H1 (cell line): ENCODE measurements around the gene CACNA1G. TPM values are rescaled to one million over a fixed set of nuclear protein-coding genes. Genes with fewer than 3 reads are reported as not detected.

Experiments
- CTCF ChIA-PET: fragments of 300-600 bp; sonication (Branson Sonifier 250); formaldehyde crosslinking; loops from one replicate; lab custom pipeline; 2021; ENCODE audit not compliant: partially characterized antibody; lab: Charles Lee
- POLR2A ChIA-PET: fragments of 300-600 bp; sonication (Branson Sonifier 250); formaldehyde crosslinking; loops from one replicate; lab custom pipeline; 2021; ENCODE audit warnings: inconsistent platforms; ENCODE audit not compliant: partially characterized antibody; lab: Charles Lee
- DNase-seq, 2 experiments: peaks; one replicate each; pipeline versions ENCODE4 v3.0.0 to v3.0.0-alpha.2; 2010 to 2022; ENCODE audit warnings: low spot score in 2 of 2, low read depth in 1 of 2, mixed read lengths in 1 of 2
- FAIRE-seq: peaks from 2 replicates; lab custom pipeline; 2011; peaks lifted over from hg19 to GRCh38; lab: Jason Lieb, UNC
- H2AFZ ChIP-seq: 2 replicates; pipeline ENCODE4 v1.8.1; 2012; ENCODE audit warnings: low read length, inconsistent platforms
- H2AK5ac ChIP-seq: 2 replicates; pipeline ENCODE4 v1.6.1; 2013; ENCODE audit warnings: low read depth, low read length
- H2BK120ac ChIP-seq: replicated peaks from 2 replicates; pipeline ENCODE3; 2013; ENCODE audit warnings: low read depth, low read length, inconsistent platforms
- H2BK12ac ChIP-seq: 2 replicates; pipeline ENCODE4 v1.6.1; 2013; ENCODE audit warnings: low read depth, low read length
- H2BK15ac ChIP-seq: 2 replicates; pipeline ENCODE4 v1.6.1; 2013; ENCODE audit warnings: low read length
- H2BK20ac ChIP-seq: 2 replicates; pipeline ENCODE4 v1.6.1; 2013; ENCODE audit warnings: low read length
- H2BK5ac ChIP-seq: 2 replicates; pipeline ENCODE4 v1.6.1; 2013; ENCODE audit warnings: low read depth, low read length
- H3K14ac ChIP-seq: 2 replicates; pipeline ENCODE4 v1.6.1; 2013; ENCODE audit warnings: inconsistent platforms; ENCODE audit not compliant: insufficient read length
- H3K18ac ChIP-seq: 2 replicates; pipeline ENCODE4 v1.6.1; 2013; ENCODE audit warnings: low read length; ENCODE audit errors: extremely low read depth
- H3K23ac ChIP-seq: 2 replicates; pipeline ENCODE4 v1.6.1; 2013; ENCODE audit warnings: inconsistent platforms; ENCODE audit not compliant: insufficient read length
- H3K23me2 ChIP-seq: 2 replicates; pipeline ENCODE4 v1.6.1; 2013; ENCODE audit warnings: low read depth, low read length
- H3K27ac ChIP-seq: 2 replicates; pipeline ENCODE4 v1.6.1; 2011; ENCODE audit warnings: low read depth, low read length, inconsistent platforms
- H3K27me3 ChIP-seq, 4 experiments: replicated peaks in 1 of 4; 1 replicate in 1 of 4; 2 replicates in 3 of 4; pipeline versions ENCODE4 v1.6.1 to v1.8.1; 2011 to 2013; ENCODE audit warnings: low read length in 3 of 4, mild to moderate bottlenecking in 3 of 4, inconsistent platforms in 2 of 4, mixed read lengths in 2 of 4, moderate library complexity in 1 of 4; ENCODE audit not compliant: control insufficient read depth in 3 of 4, insufficient read depth in 3 of 4; ENCODE audit errors: extremely low read depth in 1 of 4
- H3K36me3 ChIP-seq, 4 experiments: 2 replicates each; pipeline versions ENCODE4 v1.6.1 to v1.8.1; 2011 to 2013; ENCODE audit warnings: mild to moderate bottlenecking in 4 of 4, low read length in 3 of 4, moderate library complexity in 2 of 4, control low read depth in 1 of 4, inconsistent platforms in 1 of 4; ENCODE audit not compliant: insufficient read depth in 4 of 4, control insufficient read depth in 2 of 4
- H3K4ac ChIP-seq: replicated peaks from 2 replicates; pipeline ENCODE3; 2013; ENCODE audit warnings: low read length, low read depth, mixed read lengths, inconsistent platforms; ENCODE audit not compliant: insufficient read length
- H3K4me1 ChIP-seq, 4 experiments: replicated peaks in 1 of 4; 1 replicate in 1 of 4; 2 replicates in 3 of 4; pipeline versions ENCODE4 v1.6.1 to v1.8.1; 2011 to 2013; ENCODE audit warnings: low read length in 3 of 4, inconsistent platforms in 2 of 4, mixed read lengths in 1 of 4; ENCODE audit not compliant: insufficient read depth in 4 of 4, control insufficient read depth in 3 of 4
- H3K4me2 ChIP-seq, 2 experiments: 2 replicates each; pipeline versions ENCODE4 v1.6.1 to v1.8.1; 2011 to 2013; ENCODE audit warnings: low read depth in 2 of 2, low read length in 2 of 2, control low read depth in 1 of 2, inconsistent platforms in 1 of 2, mild to moderate bottlenecking in 1 of 2; ENCODE audit not compliant: insufficient read depth in 1 of 2
- H3K4me3 ChIP-seq, 4 experiments: fragments of 200-600, 300-600 bp in 1 of 4; sonication (generic), shearing (Covaris generic), sonication (Bioruptor Twin) in 1 of 4; 2 replicates each; pipeline versions ENCODE4 v1.5.1 to v1.8.1; 2011 to 2016; ENCODE audit warnings: low read length in 4 of 4, low read depth in 3 of 4, control low read depth in 2 of 4, inconsistent platforms in 2 of 4, mild to moderate bottlenecking in 2 of 4, mixed read lengths in 1 of 4, moderate library complexity in 1 of 4; ENCODE audit not compliant: insufficient read depth in 2 of 4; ENCODE audit errors: extremely low read depth in 1 of 4
- H3K56ac ChIP-seq: replicated peaks from 2 replicates; pipeline ENCODE3; 2013; ENCODE audit warnings: low read depth, mild to moderate bottlenecking, mixed read lengths, low read length, inconsistent platforms; ENCODE audit not compliant: insufficient read length
- H3K79me1 ChIP-seq: 2 replicates; pipeline ENCODE4 v1.6.1; 2013; ENCODE audit warnings: low read depth, low read length, control low read depth
- H3K79me2 ChIP-seq, 2 experiments: 2 replicates each; pipeline versions ENCODE4 v1.6.1 to v1.8.1; 2012 to 2013; ENCODE audit warnings: low read length in 2 of 2, mild to moderate bottlenecking in 2 of 2, inconsistent platforms in 1 of 2; ENCODE audit not compliant: insufficient read depth in 2 of 2, control insufficient read depth in 1 of 2
- H3K9ac ChIP-seq, 4 experiments: replicated peaks in 1 of 4; 1 replicate in 1 of 4; 2 replicates in 3 of 4; pipeline versions ENCODE4 v1.6.1 to v1.8.1; 2011 to 2013; ENCODE audit warnings: low read depth in 3 of 4, low read length in 3 of 4, control low read depth in 2 of 4, mild to moderate bottlenecking in 2 of 4, moderate library complexity in 2 of 4, inconsistent platforms in 1 of 4; ENCODE audit errors: extremely low read depth in 1 of 4
- H3K9me3 ChIP-seq, 2 experiments: 2 replicates each; pipeline versions ENCODE4 v1.6.1 to v1.8.1; 2012 to 2013; ENCODE audit warnings: mild to moderate bottlenecking in 2 of 2, moderate library complexity in 2 of 2, control low read depth in 1 of 2, inconsistent platforms in 1 of 2, low read depth in 1 of 2, low read length in 1 of 2, mixed read lengths in 1 of 2; ENCODE audit not compliant: insufficient read depth in 2 of 2
- H4K20me1 ChIP-seq, 2 experiments: replicated peaks in 1 of 2; 2 replicates each; pipeline versions ENCODE3 to v1.8.1; 2011 to 2013; ENCODE audit warnings: inconsistent platforms in 2 of 2, low read length in 2 of 2, mild to moderate bottlenecking in 1 of 2; ENCODE audit not compliant: insufficient read depth in 2 of 2, control insufficient read depth in 1 of 2
- H4K5ac ChIP-seq: 2 replicates; pipeline ENCODE4 v1.6.1; 2013; ENCODE audit warnings: low read length, low read depth, mixed read lengths, inconsistent platforms; ENCODE audit not compliant: insufficient read length
- H4K8ac ChIP-seq: 2 replicates; pipeline ENCODE4 v1.8.0; 2013; ENCODE audit warnings: mild to moderate bottlenecking, moderate library complexity, low read length, inconsistent platforms; ENCODE audit not compliant: insufficient read depth; ENCODE audit errors: extremely low read depth
- H4K91ac ChIP-seq: replicated peaks from 2 replicates; pipeline ENCODE3; 2013; ENCODE audit warnings: low read length, mixed read lengths, inconsistent platforms; ENCODE audit not compliant: insufficient read length
- CTCF ChIP-seq, 3 experiments: IDR thresholded peaks; 1 replicate in 2 of 3; 2 replicates in 1 of 3; pipeline versions ENCODE4 v1.5.1 to v1.6.1; 2011; ENCODE audit warnings: low read length in 3 of 3, mild to moderate bottlenecking in 3 of 3, inconsistent platforms in 2 of 3, low read depth in 1 of 3, moderate library complexity in 1 of 3; ENCODE audit not compliant: insufficient read depth in 1 of 3; ENCODE audit errors: control extremely low read depth in 1 of 3
- RAD21 ChIP-seq, 2 experiments: IDR thresholded peaks in 1 of 2; conservative IDR thresholded peaks in 1 of 2; 2 replicates each; pipeline ENCODE4 v1.6.1; 2011; ENCODE audit warnings: low read depth in 2 of 2, low read length in 2 of 2, improper control_type of control experiment in 1 of 2, inconsistent platforms in 1 of 2, mild to moderate bottlenecking in 1 of 2, moderate library complexity in 1 of 2
- WGBS, 2 experiments: shearing (Covaris generic) in 1 of 2; methylation state at CpG; one replicate each; pipeline versions ENCODE4 v1.1.6 to v1.1.7; 2013 to 2015; ENCODE audit warnings: low lambda C conversion rate in 2 of 2, mixed read lengths in 2 of 2, inconsistent platforms in 1 of 2, low coverage in 1 of 2, missing lambda C conversion rate in 1 of 2; ENCODE audit not compliant: insufficient replicate concordance in 2 of 2, insufficient coverage in 1 of 2, insufficient read length in 1 of 2; ENCODE audit errors: extremely low coverage in 1 of 2, missing lambda C conversion rate in 1 of 2; 5-methylcytosine and 5-hydroxymethylcytosine counted together
- polyA plus RNA-seq, 7 experiments: library from polyadenylated mRNA; depleted of rRNA in 3 of 7; stranded (reverse) in 5 of 7; unstranded in 2 of 7; fragments of >200 nt in 5 of 7; fragments of 200-250 nt in 2 of 7; gene quantifications; 1 replicate in 5 of 7; 2 replicates in 1 of 7; 4 replicates in 1 of 7; pipeline versions ENCODE4 v1.2.1 to v1.2.3, GENCODE V29; 2011 to 2013; ENCODE audit warnings: missing spikeins in 2 of 7, mixed read lengths in 2 of 7
- total RNA-seq: library from RNA; stranded (reverse); fragmentation: NEBNext Ultra II Directional; extraction: Animal tissue kit (Norgen Biotek cat#: 25700); gene quantifications from 2 replicates; pipeline ENCODE4 v1.2.1, GENCODE V29; 2021
- TF ChIP-seq, protein P1 (sequence below): IDR thresholded peaks from 2 replicates; pipeline ENCODE4 v1.6.1; 2012; ENCODE audit warnings: inconsistent platforms
- TF ChIP-seq, protein P2 (sequence below): IDR thresholded peaks from 2 replicates; pipeline ENCODE4 v1.6.1; 2011; ENCODE audit warnings: low read length, improper control_type of control experiment

The CACNA1G gene
- total and polyA plus RNA-seq, 2 of the 8 experiments (the other 6 are each of a cell fraction or from before 2014, with no cell fraction given): 2.9 to 4.9 TPM

GRCh38 chr17:50620858-50621257 is 60.3 kb downstream of the CACNA1G start:
- Histone ChIP-seq H3K4me2 (peak overlapping the region; percentile 8 to 45; a peak in 2 of 4 replicates), H2BK120ac (no peak overlapping the region), H2BK20ac (no peak overlapping the region), H3K18ac (no peak overlapping the region), H2BK15ac (no peak overlapping the region), H2AK5ac (no peak overlapping the region), H3K9me3 (no peaks in the 10 kb centered on the region), H3K79me2 (no peaks in the 10 kb centered on the region), H4K91ac (no peak overlapping the region), H3K79me1 (no peaks in the 10 kb centered on the region), H3K4me1 (peaks cover 0 to 25% (median 12%) of the 10 kb centered on the region in 4 experiments; a peak in 6 of 7 replicates), H3K56ac (no peak overlapping the region), H3K27me3 (peaks cover 0 to 2% (median 0%) of the 10 kb centered on the region in 4 experiments; a peak in 3 of 7 replicates), H4K20me1 (no peaks in the 10 kb centered on the region), H3K27ac (no peak overlapping the region), H2BK5ac (no peak overlapping the region), H4K8ac (no peak overlapping the region; the same call in 1 of the 2 replicates), H3K4ac (no peak overlapping the region), H2BK12ac (no peak overlapping the region), H4K5ac (no peak overlapping the region), H3K23ac (no peak overlapping the region), H3K23me2 (no peaks in the 10 kb centered on the region), H3K36me3 (no peaks in the 10 kb centered on the region), H2AFZ (no peak overlapping the region), H3K9ac (no peak overlapping the region), H3K14ac (no peak overlapping the region), H3K4me3 (0 out of 8 replicates have a peak overlapping the region, but pooled peaks of 1 of the 4 experiments have one; percentile 16)
- no peak for FAIRE-seq
- ChIA-PET POLR2A (no interaction called here), CTCF (interaction anchor here (0.8 to 19.7 kb wide), 16 partner anchors 7 to 127 kb away, joined by 3 to 404 read pairs (median 7); partner anchors contain the start of genes ABCC3, CACNA1G and SPATA20)
- TF ChIP-seq, protein P1, sequence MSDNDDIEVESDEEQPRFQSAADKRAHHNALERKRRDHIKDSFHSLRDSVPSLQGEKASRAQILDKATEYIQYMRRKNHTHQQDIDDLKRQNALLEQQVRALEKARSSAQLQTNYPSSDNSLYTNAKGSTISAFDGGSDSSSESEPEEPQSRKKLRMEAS: peak; percentile 51; the same call in 1 of the 2 replicates
- TF ChIP-seq, protein P2, sequence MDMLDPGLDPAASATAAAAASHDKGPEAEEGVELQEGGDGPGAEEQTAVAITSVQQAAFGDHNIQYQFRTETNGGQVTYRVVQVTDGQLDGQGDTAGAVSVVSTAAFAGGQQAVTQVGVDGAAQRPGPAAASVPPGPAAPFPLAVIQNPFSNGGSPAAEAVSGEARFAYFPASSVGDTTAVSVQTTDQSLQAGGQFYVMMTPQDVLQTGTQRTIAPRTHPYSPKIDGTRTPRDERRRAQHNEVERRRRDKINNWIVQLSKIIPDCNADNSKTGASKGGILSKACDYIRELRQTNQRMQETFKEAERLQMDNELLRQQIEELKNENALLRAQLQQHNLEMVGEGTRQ: no peak
- TF ChIP-seq RAD21 (IDR thresholded peaks at IDR 0.05 in 1 of 2, conservative IDR thresholded peaks at IDR 0.05 in 1 of 2; ENCODE audit: low read depth in 2 of 2, low read length in 2 of 2): peak; percentile 60 to 75
- TF ChIP-seq CTCF (IDR thresholded peaks at IDR 0.05; ENCODE audit: control extremely low read depth in 1 of 3, insufficient read depth in 1 of 3, low read depth in 1 of 3, low read length in 3 of 3): peak; percentile 76 to 81 (median 77)
- DNase-seq: peak in 1 of 2 experiments; percentile 84
- 25% methylated on average over 17 of the region's 17 CpGs; no CpG with 5 or more reads in 1 of the 2 experiments for WGBS, 2 experiments
